Central memory CD4-positive, alpha-beta T cell (primary cell): ENCODE measurements around the gene C19orf47.

Source experiments
- DNase-seq: peaks from one replicate; pipeline ENCODE4 v3.0.0; 2022

C19orf47 gene

DNA sequence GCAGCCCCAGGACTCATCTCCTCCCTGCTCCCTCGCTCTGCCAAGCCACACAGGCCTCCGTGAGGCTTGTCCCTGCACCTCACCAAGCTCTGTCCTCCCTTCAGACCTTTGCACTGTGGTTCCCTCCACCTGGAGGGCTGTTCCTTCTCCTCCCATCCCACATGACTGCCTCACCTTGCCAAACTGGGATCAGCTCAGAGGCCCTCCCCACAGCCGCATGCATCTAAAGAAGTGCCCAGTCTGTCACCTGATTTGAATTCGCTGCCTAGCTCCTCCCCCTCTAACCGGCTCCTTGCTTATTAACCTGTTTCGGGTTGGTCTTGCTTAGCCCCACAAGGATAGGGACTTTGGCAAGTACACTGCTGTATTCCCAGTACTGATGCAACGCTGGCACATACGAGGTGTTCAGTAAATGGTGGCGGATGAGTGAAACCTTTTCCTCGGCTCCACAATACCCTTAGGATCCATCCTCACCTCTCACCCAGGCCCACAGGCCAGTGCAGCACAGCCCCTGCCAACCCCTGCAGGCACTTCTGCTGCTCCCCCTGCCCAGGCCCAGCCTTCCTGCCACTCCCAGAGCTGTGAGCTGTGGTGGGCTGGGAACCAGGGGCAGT, 67.5 kb downstream of the C19orf47 start:
- no peak for DNase-seq

DNA sequence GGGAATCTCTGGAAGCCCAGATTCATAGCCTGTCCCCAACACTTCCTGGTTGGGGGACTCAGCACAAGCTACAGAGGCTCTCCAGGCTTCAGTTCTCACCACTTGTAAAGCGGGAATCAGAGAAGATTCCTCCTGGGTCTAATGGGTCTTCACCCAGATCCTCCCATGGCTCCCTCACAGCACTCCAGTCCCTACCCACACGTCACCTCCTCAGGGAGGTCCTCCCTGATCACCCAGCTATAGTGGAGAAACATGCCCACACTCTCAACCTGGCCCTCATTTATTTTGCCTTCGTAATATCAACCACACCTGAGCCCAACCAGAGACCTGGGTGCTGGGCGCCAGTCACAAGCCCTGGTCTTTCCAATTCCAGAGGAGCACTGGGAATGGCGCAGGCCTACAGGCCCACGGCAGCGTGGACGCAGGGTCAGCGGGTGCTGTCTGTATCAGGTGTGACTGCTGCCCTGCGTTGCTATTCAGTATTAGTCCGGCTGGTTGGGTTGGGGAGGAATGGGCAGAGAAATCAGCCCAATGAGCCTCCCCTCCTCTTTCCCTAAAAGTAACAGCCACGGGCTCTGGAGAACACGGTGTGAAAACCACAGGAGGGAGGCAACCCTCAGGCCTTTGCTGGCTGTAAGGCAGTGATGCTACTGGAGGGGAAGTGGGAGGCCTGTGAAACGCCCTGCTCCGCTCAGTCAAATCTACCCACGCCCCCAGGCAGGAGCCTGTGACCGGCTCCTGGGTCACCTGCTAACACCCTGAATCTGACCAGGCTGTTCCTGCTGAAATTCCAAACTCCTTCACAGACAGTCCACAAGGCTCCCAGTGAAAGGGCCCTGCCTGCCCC, 68.2 kb downstream of the C19orf47 start:
- no peak for DNase-seq

DNA sequence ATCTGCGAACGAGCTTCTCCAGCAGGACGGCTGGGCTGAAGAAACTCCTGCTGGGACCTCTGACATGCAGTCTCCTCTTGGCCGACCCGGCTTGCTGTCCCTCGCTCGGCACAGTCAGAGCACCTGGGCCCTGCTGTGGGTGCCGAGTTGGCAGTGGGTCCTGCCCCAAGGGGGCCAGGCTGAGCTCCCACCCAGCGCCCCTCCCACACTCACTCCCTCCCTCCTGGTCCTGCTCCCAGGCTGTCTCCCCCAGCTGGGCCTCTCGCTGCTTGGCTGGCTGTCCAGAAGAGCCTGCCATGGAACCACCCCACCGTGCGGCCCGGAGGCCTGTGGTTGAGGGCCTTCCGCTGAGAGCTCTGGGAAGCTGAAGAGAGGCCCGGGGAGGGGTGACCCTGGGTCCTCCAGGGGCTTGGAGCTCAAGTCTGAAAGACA, 69.1 kb downstream of the C19orf47 start:
- no peak for DNase-seq

DNA sequence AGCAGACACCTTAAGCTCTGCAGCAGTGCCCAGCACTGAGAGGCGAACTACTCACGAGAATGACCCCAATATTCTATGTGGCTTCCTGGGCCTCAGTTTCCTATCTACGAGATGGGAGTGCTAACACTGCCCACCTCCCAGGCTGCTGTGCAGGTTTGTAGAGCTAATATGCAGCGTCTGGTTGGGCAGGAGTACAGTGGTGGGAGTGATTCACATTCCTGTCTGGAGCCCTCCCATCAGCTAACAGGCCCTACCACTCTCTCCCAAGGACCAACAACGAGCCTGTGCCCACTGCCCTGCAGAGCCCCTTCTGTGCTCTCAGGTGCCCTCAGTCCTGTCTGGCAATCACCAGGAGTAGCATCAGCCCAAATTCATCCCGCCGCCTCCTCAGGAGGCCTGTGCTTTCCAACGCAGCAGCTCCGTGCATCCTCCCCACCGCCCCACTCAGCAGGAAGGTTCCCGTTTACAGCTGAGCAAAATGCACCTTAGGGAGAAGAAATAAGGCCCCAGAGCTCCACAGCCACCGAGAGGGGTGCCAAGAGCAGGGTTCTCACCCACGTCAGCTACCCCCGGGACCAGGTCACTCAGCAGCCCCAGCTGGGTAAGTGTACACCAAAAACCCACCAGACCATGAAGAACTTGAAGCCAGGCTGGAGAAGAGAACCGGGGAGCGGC, 69.7 kb downstream of the C19orf47 start:
- no peak for DNase-seq

DNA sequence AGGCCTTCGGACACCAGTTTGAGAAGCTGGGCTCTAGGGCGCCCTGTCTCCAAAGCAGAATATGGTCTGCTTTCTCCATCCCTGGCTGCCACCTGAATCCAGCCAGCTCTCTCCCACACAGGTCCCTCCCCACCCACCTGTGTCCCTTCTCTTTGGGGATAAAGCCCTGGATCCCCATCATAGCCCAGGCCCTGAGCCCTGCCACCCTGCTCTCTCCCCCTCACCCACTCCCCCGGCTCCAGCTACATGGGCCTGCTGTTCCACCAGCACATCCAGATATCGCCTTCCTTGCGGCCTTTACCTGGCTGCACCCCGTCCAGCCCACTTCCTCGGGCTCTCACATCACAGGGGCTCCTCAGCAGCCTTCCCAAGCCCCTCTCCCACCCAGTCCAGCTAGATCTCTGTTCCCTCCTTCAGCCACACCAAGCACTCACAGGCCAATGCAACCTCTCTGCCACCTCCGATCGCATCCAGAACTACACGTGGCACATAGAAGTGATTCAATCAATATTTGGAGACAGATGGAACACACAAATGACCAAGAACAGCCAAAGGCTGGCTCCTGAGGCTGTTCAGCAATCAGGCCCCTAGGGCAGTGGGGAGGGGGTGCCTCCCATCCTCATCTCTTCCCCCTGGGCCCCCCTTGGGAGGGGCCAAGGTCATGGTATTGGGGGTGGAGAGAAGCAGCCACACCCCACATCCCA, 70.7 kb downstream of the C19orf47 start:
- DNase-seq = no peak

DNA sequence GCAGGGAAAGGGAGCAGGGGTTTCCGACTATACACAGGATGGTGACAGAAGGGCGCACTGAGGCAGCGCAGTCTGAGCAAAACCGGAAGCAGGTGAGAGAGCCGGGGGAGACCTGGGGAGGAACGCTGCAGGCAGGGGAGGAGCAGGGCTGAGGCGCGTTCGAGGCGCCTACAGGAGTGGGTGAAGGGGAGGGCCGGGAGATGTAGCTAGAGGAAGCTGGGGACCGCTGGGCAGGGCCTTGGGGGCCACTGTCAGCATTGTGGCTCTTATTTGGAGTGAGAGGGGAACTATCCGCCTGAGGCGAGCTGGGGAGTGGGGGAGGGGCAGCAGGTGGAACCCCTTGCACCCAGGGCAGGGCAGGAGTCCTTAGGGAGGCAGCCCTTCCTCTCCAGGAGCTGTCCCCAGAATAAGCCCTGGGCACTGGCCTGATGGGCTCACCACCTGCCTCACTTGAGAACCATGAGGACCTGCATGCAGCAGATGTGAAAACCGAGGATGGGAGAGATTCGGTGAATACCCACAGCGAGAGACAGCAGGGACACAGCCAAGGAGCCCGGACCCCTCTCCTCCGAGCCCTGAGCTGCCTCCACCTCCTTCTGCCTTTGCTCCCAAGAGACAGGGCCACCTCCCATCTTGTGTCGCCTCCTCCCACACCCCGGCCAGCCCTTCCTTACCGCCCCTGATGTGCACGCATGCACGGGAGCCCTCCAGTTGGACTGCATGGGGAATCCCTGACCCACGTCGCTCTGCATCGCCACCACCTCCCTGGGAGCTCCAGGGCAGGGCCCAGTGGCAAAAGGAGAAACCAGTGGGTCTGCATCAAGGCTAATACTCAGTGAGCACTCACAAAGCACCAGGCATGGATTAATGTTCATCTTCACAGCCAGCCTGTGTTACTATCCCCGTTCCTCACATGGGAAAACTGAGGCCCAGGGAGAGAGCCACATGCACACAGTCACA, 73.3 kb downstream of the C19orf47 start:
- DNase-seq = peak; percentile 17

DNA sequence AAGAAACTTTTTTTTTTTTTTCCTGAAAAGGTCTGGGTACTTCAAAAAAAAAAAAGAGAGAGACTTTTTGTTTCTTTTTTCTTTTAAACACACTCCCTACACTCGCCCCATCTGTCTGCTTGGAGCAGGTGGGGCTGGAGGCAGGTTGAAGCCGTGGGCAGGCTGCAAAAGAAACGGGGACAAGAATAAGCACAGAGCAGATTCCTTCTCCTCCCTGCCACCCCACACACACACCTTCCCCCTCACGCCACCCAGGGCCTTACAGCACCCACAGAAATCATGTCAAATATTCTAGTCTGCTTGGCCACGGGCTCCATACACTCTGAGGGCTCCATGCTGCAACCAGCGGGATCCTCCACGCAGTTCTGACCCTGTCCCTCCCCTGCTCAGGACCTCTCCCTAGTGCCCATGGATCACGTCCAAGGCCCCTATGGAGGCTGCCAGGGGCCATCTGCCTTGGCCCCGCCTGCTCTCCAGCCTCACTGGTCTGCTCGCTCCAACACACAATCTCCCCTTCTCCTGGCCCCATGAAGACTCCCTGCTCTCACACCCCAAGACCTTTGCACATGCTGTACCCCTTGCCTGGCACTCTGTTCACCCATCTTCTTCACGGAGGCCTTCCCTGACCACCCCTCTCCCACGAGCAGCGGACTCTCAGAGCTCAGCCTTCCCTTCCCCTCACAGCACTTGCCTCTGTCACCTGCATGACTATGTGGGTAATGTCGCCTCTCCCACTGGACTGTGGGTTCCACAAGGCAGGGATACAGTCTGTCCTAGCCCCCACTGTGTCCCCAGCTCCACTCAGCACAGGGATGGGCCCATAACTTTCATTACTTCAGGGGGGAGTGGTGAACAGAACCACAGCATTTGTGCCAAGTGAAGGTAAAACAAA, 74.5 kb downstream of the C19orf47 start:
- DNase-seq = no peak

DNA sequence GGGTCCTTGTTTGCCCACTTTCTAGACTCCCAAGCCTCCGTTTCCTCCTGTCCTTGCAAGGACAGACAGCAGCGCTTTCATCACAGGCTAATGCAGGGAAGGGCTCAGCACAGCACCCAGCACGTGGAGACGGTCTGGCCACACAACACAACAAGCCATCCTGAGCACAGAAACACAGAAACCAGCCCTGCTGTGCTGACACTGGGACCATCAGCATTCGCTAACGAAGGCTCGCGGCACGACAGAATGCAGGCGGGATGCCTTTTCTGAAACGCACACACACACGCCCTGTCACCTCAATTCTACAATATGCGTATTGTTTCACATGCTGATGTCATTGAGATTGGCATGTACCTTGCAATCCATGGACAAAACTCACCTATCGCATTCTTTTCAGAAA, 75.9 kb downstream of the C19orf47 start:
- no peak for DNase-seq

DNA sequence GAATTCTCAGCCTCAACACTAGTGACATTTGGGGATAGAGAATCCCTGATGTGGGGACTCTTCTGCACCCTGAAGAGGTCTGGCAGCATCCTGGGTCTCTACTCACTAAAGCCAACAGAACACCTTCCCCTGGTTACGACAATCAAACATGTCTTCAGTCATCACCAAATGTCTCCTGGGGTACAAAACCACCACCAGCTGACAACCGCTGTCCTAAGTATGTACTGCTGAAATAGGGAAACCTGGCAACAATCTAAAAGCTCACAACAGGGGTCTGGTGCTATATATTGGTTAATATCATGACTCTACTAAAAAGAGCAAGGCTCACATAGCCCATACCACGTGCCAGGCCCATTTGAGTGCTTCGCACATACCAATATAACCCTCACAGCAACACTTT, 76.5 kb downstream of the C19orf47 start:
- DNase-seq = no peak

DNA sequence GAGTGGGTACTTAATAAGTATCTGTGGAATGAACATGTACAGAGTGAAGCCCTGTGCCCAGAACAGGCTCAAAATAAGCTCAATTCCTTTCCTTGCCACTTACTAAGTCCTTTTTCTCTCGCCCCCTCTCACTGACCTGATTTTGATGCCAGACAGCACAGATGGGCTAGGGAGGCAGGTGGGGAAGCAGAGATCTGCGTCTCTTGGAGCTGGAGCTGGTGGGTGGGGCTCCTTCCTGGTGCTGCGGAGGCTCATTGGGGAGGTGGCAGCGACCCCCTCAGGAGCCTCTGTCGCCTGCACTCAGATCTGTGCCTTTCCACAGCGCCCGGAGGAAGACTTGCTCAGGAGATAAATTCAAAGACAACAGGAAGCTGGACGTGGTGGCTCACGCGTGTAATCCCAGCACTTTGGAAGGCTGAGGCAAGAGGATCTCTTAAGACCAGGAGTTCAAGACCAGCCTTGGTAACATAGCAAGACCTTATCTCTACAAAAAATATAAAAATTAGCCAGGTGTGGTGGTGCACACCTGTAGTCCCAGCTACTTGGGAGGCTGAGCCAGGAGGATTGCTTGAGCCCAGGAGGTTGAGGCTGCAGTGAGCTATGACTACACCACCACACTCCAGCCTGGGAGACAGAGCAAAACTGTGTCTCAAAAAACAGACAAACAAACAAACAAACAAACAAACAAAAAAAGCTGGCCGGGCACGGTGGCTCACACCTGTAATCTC, 77.7 kb downstream of the C19orf47 start:
- no peak for DNase-seq
